Nephron progenitor cell (in vitro differentiated cells): ENCODE results near the gene KPNA3.

Experiments used
- DNase-seq: peaks from one replicate; pipeline ENCODE4 v3.0.0; 2021
- H3K27ac Mint-ChIP-seq: 2 replicates; pipeline ENCODE4 v1.8.0; 2021; ENCODE audit warnings: mild to moderate bottlenecking, moderate library complexity, mixed read lengths
- H3K27me3 Mint-ChIP-seq: 2 replicates; pipeline ENCODE4 v1.8.0; 2021; ENCODE audit warnings: mild to moderate bottlenecking, low read depth, mixed read lengths; ENCODE audit not compliant: poor library complexity
- H3K36me3 Mint-ChIP-seq: 2 replicates; pipeline ENCODE4 v1.8.0; 2021; ENCODE audit warnings: low read depth, mixed read lengths
- H3K4me1 Mint-ChIP-seq: 2 replicates; pipeline ENCODE4 v1.8.0; 2021; ENCODE audit warnings: mixed read lengths
- H3K4me3 Mint-ChIP-seq: 2 replicates; pipeline ENCODE4 v1.8.0; 2021; ENCODE audit warnings: mild to moderate bottlenecking, moderate library complexity, mixed read lengths
- H3K9me3 Mint-ChIP-seq: 2 replicates; pipeline ENCODE4 v1.8.0; 2021; ENCODE audit warnings: mild to moderate bottlenecking, moderate library complexity, mixed read lengths
- CTCF ChIP-seq: fragments of 200-600 bp; sonication (generic); IDR thresholded peaks from 2 replicates; pipeline ENCODE4 v1.5.0; 2021; ENCODE audit warnings: antibody characterized with exemption

The KPNA3 gene

GRCh38 chr13:49783865-49784264 is 8.6 kb downstream of the KPNA3 start:
- peaks cover 60% of the 10 kb centered on the region for H3K4me1 Mint-ChIP-seq
- no peak overlapping the region for H3K4me3 Mint-ChIP-seq
- DNase-seq = no peak
- H3K9me3 Mint-ChIP-seq = peaks cover 5% of the 10 kb centered on the region
- no peak overlapping the region for H3K27ac Mint-ChIP-seq
- no peaks in the 10 kb centered on the region for H3K27me3 Mint-ChIP-seq
- H3K36me3 Mint-ChIP-seq = peaks cover 50% of the 10 kb centered on the region
- TF ChIP-seq CTCF = no peak

DNA sequence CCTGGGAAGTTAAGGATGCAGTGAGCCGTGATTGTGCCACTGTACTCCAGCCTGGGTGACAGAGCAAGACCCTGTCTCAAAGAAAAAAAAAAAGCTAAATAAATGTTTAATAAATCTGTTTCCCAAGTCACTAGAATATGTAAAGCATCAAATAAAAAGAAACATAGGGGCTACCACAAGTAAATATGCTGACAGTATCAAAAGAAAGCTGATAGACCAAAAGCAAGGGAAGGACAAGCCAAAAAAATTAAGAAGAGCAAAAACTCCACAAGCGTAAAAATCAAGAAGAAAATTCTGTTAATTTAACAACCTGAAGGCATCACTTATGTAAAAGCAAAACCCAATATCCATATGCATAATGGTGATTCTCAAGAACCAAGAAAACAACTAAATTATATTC is 9.7 kb downstream of the KPNA3 start:
- peaks cover 5% of the 10 kb centered on the region for H3K9me3 Mint-ChIP-seq
- H3K27me3 Mint-ChIP-seq = no peaks in the 10 kb centered on the region
- no peak overlapping the region for H3K27ac Mint-ChIP-seq
- no peak for DNase-seq
- H3K4me1 Mint-ChIP-seq = peaks cover 54% of the 10 kb centered on the region
- H3K4me3 Mint-ChIP-seq = no peak overlapping the region
- TF ChIP-seq CTCF = no peak
- H3K36me3 Mint-ChIP-seq = peaks cover 43% of the 10 kb centered on the region

DNA sequence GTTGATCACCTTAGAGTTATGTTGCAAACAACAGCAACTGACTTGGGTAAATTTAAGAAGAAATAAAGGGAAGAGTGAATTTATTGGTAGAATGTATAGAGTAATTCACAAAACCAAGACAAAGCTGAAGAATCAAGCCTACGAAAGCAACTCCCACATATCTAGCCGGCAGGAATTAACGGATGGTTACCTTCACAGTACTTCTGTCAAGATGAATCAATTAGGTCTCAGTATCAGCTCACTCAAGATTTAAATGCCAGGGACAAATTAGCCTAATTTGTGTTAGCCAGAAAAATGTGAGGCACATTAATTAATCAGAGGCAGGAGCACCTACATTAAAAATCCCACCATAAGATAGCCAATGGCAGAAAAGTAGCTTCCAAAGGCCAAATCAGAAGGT is 10.7 kb downstream of the KPNA3 start:
- H3K4me3 Mint-ChIP-seq = no peak overlapping the region

DNA sequence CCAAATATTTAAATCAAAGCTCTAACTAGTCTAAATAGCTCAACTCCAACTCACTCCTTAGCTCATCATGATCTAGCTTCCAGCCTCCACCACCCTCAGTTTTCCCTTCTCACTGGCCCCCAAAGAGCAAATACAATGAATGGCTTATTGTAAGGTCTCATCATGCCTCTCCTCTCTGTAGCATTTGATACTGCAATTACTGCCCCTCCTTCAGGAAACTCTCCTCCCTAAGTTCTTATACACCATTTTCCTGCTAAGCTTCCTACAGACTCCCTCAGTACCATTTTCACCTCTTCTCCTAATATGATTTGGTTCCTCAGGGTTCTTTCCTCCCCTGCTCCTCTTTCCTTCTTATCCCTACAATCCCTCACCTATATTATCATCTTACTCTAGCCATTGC is 12.8 kb downstream of the KPNA3 start:
- H3K36me3 Mint-ChIP-seq = peaks cover 21% of the 10 kb centered on the region
- H3K4me1 Mint-ChIP-seq = peaks cover 36% of the 10 kb centered on the region
- H3K4me3 Mint-ChIP-seq = no peak overlapping the region

More for the DNA sequence above, 10.7 kb downstream of the KPNA3 start:
- no peak for DNase-seq
- Mint-ChIP-seq H3K36me3 (peaks cover 37% of the 10 kb centered on the region), H3K27me3 (no peaks in the 10 kb centered on the region), H3K4me1 (peaks cover 52% of the 10 kb centered on the region), H3K27ac (no peak overlapping the region), H3K9me3 (peaks cover 4% of the 10 kb centered on the region)
- TF ChIP-seq CTCF = no peak

DNA sequence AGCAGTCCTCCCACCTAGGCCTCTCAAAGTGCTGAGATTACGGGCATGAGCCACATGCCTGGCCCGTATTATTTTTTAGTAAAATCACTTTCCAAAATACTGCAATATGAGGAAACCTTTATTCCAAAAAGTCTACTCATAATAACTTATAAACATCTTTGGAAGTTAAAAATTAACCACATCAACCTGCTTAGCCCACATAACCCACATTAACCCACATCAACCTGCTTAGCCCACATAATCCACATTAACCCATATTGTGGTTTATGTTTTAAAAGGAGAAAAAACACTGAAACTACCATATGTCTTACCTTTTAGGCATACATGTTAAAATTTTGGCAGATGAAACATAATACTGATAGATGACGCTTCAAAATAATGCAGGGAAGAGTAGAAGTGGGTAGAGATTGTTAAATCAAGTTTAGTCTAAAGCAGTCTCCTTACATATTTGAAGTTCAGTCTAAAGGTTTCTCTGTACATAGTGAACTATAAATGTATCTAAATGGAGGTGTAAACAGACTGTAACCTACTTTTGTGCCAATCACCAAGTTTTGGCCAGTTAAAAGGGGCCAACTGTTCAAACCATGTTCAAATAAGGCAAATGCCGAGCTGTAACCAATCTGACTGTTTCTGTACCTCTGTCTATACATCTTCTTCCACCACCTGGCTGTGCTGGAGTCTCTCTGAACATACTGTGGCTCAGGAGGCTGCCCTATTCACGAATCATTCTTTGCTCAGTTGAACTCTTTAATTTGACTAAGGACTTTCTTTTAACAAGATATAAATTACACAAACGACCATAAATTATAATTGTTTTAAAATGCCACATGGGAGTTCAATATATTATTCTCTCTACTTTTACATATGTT is 14.5 kb downstream of the KPNA3 start:
- H3K27ac Mint-ChIP-seq = peak overlapping the region; percentile 68
- DNase-seq = no peak
- H3K9me3 Mint-ChIP-seq = no peaks in the 10 kb centered on the region
- peaks cover 19% of the 10 kb centered on the region for H3K36me3 Mint-ChIP-seq
- no peaks in the 10 kb centered on the region for H3K27me3 Mint-ChIP-seq
- no peak for TF ChIP-seq CTCF
- H3K4me1 Mint-ChIP-seq = peaks cover 30% of the 10 kb centered on the region
- H3K4me3 Mint-ChIP-seq = no peak overlapping the region

More for the DNA sequence above, 12.8 kb downstream of the KPNA3 start:
- no peak for TF ChIP-seq CTCF
- peak overlapping the region; percentile 0 for H3K27ac Mint-ChIP-seq
- no peaks in the 10 kb centered on the region for H3K27me3 Mint-ChIP-seq
- no peak for DNase-seq
- H3K9me3 Mint-ChIP-seq = no peaks in the 10 kb centered on the region

DNA sequence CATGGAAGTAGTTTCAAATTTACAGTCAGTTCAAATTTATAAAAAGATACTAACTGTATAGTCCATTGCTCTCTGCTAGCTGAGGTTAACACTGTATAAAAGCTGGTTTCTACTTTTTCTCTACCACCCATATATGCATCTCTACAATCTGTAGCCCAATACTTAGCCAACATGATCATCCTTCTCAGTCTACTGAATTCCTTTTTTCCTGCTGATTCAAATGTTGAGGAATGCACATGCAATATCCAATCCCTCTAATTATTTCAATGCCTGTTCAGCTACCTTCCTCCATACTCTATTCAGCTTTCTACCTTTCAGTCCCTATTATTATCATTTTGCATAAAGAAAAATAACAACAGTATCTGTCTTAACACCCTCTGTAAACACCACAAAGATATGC is 15.6 kb downstream of the KPNA3 start:
- no peaks in the 10 kb centered on the region for H3K9me3 Mint-ChIP-seq
- peaks cover 24% of the 10 kb centered on the region for H3K4me1 Mint-ChIP-seq
- no peak for TF ChIP-seq CTCF
- no peak for DNase-seq
- no peak overlapping the region for H3K4me3 Mint-ChIP-seq
- H3K36me3 Mint-ChIP-seq = peaks cover 31% of the 10 kb centered on the region
- H3K27me3 Mint-ChIP-seq = peaks cover 3% of the 10 kb centered on the region
- H3K27ac Mint-ChIP-seq = no peak overlapping the region
